ENCODE data around the gene NR1I3. TPM values are rescaled to one million over a fixed set of nuclear protein-coding genes. Genes with fewer than 3 reads are reported as not detected.

The NR1I3 gene, protein sequence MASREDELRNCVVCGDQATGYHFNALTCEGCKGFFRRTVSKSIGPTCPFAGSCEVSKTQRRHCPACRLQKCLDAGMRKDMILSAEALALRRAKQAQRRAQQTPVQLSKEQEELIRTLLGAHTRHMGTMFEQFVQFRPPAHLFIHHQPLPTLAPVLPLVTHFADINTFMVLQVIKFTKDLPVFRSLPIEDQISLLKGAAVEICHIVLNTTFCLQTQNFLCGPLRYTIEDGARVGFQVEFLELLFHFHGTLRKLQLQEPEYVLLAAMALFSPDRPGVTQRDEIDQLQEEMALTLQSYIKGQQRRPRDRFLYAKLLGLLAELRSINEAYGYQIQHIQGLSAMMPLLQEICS
- total RNA-seq: not detected
- 19.6 TPM for polyA plus RNA-seq (ENCODE audit: insufficient read depth, low read depth, low replicate concordance)
- long read RNA-seq, donor 1: 0 reads
- long read RNA-seq, donor 2: 0 reads
- long read RNA-seq, donor 3: 0 reads
- long read RNA-seq, donor 4: 0 reads
- long read RNA-seq, donor 5: 0 reads
- long read RNA-seq, donor 6: 0 reads
- long read RNA-seq, donor 7: 0 reads
- long read RNA-seq, donor 8, partial matches to known transcripts: 0 of 1 reads
- long read RNA-seq, donor 8, other reads (novel, unspliced or antisense): 0 of 1 reads
- long read RNA-seq, donor 9: 0 reads
- long read RNA-seq, donor 10, partial matches to known transcripts: 0 of 1 reads
- long read RNA-seq, donor 10, other reads (novel, unspliced or antisense): 0 of 1 reads

DNA sequence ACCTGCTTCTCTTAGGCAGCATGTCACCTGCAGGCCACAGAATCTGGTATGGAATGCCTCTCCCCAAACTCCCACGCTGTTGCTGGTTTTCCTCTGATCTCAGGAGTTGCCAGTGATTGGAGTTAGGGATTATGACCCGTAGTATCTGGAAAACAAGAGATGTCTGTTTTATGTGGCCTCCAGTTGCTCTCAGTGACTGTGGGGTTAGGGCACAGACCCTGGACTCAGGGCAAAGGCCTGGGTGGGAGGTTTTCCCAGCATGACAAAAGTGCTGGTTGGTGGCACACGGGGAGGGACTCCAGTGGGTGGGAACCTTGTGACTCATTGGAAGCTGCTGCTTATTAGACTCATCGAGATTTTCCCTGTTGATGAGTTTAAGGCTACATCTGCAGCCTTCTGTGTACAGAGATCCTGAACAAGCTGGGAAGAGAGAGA, at the start of gene NR1I3:
Gene NR1I3, minus strand, starts transcription at position 165 of the 435 bp plus-strand sequence. CDS start 1,638 bp downstream, outside the sequence.
- intact Hi-C loops (cut with DNase I): no loop called here
- Histone ChIP-seq H3K4me3 (ENCODE audit: low read length in 3 of 3) (peak within 1 kb of the TSS in 1 of 3 donors; percentile 44), H3K9me3 (ENCODE audit: control insufficient read depth in 2 of 3, insufficient read depth in 1 of 3, low read length in 3 of 3) (no peaks in the 10 kb centered on the region), H3K9ac (ENCODE audit: low read length in 3 of 3) (no peak within 1 kb of the TSS), H3K36me3 (ENCODE audit: control insufficient read depth in 2 of 3, insufficient read depth in 3 of 3, low read length in 3 of 3) (no peaks in the 10 kb centered on the region), H3K4me1 (ENCODE audit: control insufficient read depth in 2 of 3, insufficient read depth in 2 of 3, low read depth in 1 of 3, low read length in 3 of 3) (peaks cover 0 to 4% (median 0%) of the 10 kb centered on the region in 3 donors), H3K27ac (ENCODE audit: low read depth in 2 of 2, low read length in 2 of 2) (peak within 1 kb of the TSS in 1 of 2 donors; percentile 34), H3K27me3 (ENCODE audit: control insufficient read depth, insufficient read depth, low read length) (no peaks in the 10 kb centered on the region)
- DNase-seq (peak in 2 of 5 donors; percentile 10 to 16), FAIRE-seq (no peak)
- no peak for TF ChIP-seq CTCF (IDR thresholded peaks at IDR 0.05; ENCODE audit: borderline replicate concordance, extremely low read depth, insufficient read depth)

GRCh38 chr1:161287482-161288054, 49.6 kb upstream of the NR1I3 start:
- Histone ChIP-seq H3K9ac (ENCODE audit: low read length in 3 of 3) (no peak overlapping the region), H3K27me3 (ENCODE audit: control insufficient read depth, insufficient read depth, low read length) (no peaks in the 10 kb centered on the region), H3K4me1 (ENCODE audit: control insufficient read depth in 2 of 3, insufficient read depth in 2 of 3, low read depth in 1 of 3, low read length in 3 of 3) (no peaks in the 10 kb centered on the region), H3K4me3 (ENCODE audit: low read length in 3 of 3) (no peak overlapping the region), H3K27ac (ENCODE audit: low read depth in 2 of 2, low read length in 2 of 2) (no peak overlapping the region), H3K36me3 (ENCODE audit: control insufficient read depth in 2 of 3, insufficient read depth in 3 of 3, low read length in 3 of 3) (no peaks in the 10 kb centered on the region), H3K9me3 (ENCODE audit: control insufficient read depth in 2 of 3, insufficient read depth in 1 of 3, low read length in 3 of 3) (no peaks in the 10 kb centered on the region)
- FAIRE-seq (no peak), DNase-seq (no peak)
- intact Hi-C loops (cut with DNase I): no loop called here
- no peak for TF ChIP-seq CTCF (IDR thresholded peaks at IDR 0.05; ENCODE audit: borderline replicate concordance, extremely low read depth, insufficient read depth)

DNA sequence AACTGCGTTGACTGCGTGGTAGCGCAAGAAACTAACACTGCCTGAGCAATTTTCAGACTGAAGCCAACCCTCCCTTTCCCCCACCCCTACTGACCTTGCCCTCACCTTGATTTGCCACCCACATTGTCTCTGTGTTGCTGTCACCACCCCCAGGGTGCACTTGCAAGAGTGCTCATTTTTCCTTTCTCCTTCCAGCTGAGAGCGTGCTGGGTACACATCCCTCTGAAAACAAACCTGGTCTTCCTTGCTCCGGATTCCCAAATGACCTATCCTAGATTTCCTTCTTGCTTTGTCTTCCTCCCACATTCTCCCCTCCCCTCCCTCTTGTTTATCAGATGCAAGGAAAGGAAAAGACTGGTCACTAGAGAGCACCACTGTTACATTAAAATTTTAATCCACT, 47.5 kb upstream of the NR1I3 start:
- no peaks in the 10 kb centered on the region for H3K9me3 ChIP-seq (ENCODE audit: control insufficient read depth in 2 of 3, insufficient read depth in 1 of 3, low read length in 3 of 3)
- no peak overlapping the region for H3K4me3 ChIP-seq (ENCODE audit: low read length in 3 of 3)
- intact Hi-C loops (cut with DNase I): no loop called here
- H3K4me1 ChIP-seq (ENCODE audit: control insufficient read depth in 2 of 3, insufficient read depth in 2 of 3, low read depth in 1 of 3, low read length in 3 of 3): no peaks in the 10 kb centered on the region
- FAIRE-seq: no peak
- no peaks in the 10 kb centered on the region for H3K27me3 ChIP-seq (ENCODE audit: control insufficient read depth, insufficient read depth, low read length)
- DNase-seq: no peak
- H3K36me3 ChIP-seq (ENCODE audit: control insufficient read depth in 2 of 3, insufficient read depth in 3 of 3, low read length in 3 of 3): no peaks in the 10 kb centered on the region
- no peak overlapping the region for H3K9ac ChIP-seq (ENCODE audit: low read length in 3 of 3)
- no peak for TF ChIP-seq CTCF (IDR thresholded peaks at IDR 0.05; ENCODE audit: borderline replicate concordance, extremely low read depth, insufficient read depth)
- H3K27ac ChIP-seq (ENCODE audit: low read depth in 2 of 2, low read length in 2 of 2): no peak overlapping the region
